Kasumi-1 (cell line): ENCODE data around the gene DIPK2B.
A peak's percentile ranks its signal among the peaks of the same experiment; 100 is the strongest.

Experiments used
- DNase-seq, 2 experiments: peaks; one replicate each; lab custom pipeline; 2025; lab: John Stamatoyannopoulos, UW

DIPK2B gene, protein sequence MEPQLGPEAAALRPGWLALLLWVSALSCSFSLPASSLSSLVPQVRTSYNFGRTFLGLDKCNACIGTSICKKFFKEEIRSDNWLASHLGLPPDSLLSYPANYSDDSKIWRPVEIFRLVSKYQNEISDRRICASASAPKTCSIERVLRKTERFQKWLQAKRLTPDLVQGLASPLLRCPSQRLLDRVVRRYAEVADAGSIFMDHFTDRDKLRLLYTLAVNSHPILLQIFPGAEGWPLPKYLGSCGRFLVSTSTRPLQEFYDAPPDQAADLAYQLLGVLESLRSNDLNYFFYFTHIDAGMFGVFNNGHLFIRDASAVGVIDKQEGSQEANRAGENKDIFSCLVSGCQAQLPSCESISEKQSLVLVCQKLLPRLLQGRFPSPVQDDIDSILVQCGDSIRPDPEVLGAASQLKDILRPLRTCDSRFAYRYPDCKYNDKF

DNA sequence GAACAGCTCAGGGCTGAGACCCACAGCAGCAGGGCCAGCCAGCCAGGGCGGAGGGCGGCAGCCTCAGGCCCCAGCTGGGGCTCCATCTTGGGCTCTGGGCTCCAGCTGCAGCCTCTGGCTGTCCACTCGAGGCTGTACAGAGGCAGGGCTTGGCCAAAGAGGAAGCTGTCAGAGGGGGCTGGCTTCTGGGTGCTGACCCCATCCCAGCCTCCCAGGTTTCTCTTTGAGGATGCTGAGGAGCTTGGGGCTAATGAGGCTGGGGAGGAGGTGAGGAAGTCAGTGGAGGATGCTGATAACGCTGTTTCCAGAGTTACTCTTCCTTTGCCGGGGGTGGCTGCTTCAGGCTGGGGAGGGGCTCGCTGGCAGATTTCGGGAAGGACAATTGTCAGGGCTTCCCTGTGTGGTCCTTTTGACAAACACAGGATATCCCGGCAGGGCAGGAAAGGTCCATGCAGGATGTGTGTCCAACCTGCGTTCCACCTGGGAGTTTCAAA is at the start of gene DIPK2B:
DIPK2B (minus strand) TSS at position 136 of the 494 bp plus-strand sequence; CDS start at position 86, 50 bp downstream.
- no peak for DNase-seq

GRCh38 chrX:45240301-45240700 is 39.6 kb upstream of the DIPK2B start:
- DNase-seq = peak; percentile 4 to 32

- DNase-seq = no peak
These were observed 37.8 kb upstream of the DIPK2B start for GRCh38 chrX:45238489-45238888.

- peak in 1 of 2 experiments; percentile 20 for DNase-seq
These were observed 32.9 kb upstream of the DIPK2B start for GRCh38 chrX:45233531-45233930.

GRCh38 chrX:45232139-45232538 is 31.5 kb upstream of the DIPK2B start:
- DNase-seq = peak; percentile 63 to 66

GRCh38 chrX:45230410-45230809 is 29.7 kb upstream of the DIPK2B start:
- DNase-seq = peak; percentile 41 to 53

- DNase-seq = no peak
These were observed 28.7 kb upstream of the DIPK2B start for GRCh38 chrX:45229348-45229747.

DNA sequence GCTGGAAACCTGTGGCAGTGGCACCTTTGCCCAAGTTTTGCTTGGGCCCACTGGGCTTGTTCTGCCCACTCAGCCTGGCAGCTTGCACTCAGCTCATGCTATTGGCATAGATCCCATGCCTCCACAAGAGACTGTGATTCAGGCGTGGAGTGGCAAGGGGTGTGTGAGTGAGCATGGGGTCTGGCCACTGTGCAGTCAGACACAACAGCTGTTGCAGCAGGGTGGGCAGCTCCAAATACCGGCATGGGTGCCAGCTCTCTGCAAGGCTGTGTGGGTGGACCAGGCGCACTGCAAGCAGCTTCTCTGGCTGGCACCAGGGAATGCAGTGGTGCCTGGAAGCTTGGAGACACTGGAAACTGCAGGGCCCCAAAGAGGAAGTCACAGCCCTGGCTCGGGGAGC is 27.4 kb upstream of the DIPK2B start:
- DNase-seq = no peak

GRCh38 chrX:45208121-45208856 is 7.6 kb upstream of the DIPK2B start:
- DNase-seq = no peak

DNA sequence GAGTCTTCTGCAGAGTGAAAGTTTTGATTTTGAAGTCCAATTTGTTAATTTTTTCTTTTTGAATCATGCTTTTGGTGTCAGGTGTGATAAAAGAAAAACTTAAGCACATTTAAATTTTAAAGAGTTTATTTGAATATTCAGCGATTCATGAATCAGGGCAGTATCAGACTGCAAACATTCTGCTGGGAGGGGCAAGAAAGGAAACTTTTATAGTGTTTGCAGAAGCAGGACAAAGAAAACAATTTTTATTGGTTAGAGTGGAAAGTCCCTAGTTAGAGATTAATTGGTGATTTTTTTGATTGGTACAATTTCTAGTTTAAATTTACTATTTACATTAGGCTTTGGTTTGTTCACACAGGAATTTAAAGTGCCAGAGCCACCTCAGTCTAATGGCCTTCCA is 1.5 kb upstream of the DIPK2B start:
- DNase-seq = no peak

DNA sequence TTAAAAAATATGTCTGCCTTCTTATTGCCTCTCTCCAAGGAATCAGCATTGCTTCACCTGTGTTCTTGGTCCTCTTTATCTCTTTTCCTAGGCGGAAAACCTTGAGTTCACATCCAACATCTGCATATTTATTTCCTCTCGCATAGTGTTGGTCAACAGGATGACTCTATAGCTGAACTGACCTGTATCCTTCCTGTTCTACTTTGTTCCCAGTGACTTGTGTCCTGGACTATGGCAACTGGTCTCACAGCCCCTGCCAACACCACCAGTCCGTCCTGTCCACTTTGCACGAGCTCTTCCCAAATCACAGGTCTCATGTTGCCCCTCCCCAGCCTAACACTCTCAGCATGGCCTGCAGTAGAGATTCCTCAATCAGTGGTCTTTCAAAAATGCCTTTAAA is 2.0 kb downstream of the DIPK2B start:
- no peak for DNase-seq

GRCh38 chrX:45198301-45198700 is 2.4 kb downstream of the DIPK2B start:
- peak; percentile 20 to 36 for DNase-seq

DNA sequence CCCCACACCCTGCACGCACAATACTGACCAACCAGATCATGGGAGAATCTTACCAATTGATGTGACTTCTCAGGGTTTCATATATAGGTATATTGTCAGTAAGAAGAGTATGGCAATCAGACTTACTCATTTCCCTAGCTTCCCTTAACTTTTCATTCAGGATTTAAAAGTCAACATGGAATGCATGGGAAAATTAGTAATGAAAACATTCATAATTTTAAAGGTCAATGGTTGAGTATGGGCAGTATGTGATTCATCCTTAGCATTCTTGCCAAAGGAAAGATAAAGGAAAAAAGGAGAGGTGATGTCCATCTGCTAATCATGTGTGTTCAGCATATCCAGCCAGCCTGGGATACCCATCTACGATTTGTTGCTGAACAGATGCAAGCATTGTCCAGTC is 4.0 kb downstream of the DIPK2B start:
- DNase-seq = no peak

DNA sequence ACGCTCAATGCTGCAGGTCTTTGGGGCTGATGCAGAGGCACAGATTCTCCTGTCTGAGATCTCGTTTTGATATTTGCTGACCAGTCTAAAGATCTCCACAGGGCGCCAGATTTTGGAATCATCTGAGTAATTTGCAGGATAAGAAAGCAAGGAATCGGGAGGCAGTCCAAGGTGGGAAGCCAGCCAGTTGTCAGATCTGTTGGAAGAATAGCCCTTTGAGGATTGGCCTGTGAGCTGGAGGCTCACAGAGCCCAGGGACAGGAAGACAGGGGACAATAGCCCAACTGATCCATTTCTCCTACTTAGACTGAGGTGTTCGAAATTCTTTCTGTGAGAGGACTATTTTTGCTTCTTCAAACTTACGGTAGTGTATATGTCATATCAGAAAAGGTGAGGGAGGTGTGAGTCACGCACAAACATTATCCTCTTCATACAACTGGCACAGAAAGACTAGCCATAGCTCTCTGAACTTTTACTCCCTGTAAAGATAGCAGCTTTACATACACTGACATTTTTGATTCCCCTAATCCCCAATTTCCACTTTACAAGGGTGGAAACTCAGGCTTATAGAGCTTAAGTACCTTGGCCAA is 8.8 kb downstream of the DIPK2B start:
- DNase-seq = no peak

- DNase-seq = peak; percentile 64 to 71
These were observed 9.3 kb downstream of the DIPK2B start for GRCh38 chrX:45191383-45191782.

DNA sequence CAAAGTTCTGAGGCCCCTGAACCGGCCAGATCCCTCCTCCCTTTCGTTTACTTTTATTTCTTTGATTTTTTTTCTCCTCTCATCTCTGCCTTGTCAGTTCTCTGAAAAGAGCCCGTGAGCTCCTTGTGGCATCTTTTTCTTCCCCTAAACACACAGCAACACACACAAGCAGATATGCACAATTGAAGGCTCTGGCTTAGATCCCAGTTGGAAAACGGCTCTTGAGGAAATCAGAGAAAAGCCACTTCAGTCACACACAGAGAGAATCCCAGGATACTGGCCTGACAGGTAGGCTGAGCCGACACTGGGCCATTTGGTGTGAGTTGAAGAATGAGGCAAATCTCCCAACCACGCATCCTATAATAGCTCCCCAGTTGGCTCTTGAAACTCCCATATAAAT is 12.9 kb downstream of the DIPK2B start:
- no peak for DNase-seq

GRCh38 chrX:45186643-45187026 is 14.0 kb downstream of the DIPK2B start:
- no peak for DNase-seq

DNA sequence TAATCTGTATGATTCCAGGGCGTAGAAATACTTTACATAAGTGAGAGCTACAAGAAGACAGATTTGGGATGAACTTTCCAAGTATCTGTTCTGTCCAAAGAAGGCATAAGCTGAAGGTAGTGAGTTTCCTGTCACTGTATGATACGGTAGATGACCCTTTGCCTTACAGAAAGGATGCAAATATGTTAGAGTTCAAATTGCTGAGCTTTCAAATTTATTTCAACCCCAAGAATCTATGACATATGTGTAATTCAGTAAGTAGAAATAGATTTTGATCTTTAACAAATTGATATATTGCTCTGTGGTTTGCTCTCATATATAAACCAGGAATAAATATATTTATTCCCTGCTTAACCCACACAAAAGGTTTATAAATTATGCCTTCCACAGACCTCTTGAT is 16.5 kb downstream of the DIPK2B start:
- no peak for DNase-seq

DNA sequence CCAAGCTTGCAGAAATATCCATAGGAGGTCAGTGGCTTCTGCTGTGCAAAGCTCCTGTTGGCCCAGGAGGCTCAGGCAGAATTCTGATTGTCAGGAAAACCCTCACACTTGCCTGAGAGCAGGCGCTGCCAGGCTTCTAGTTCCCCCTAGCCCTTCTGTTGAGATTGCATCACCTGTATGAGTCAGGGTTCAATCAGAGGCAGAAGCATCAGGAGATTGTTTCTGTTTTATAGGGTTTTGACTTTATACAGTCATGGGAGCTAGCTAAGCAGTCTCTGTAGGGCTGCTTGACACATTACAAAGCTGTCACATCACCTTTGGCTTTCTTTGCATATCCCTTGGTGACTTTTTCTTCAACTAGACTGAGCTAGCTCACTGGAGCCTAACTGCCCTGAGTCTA is 27.8 kb downstream of the DIPK2B start:
- no peak for DNase-seq

DNA sequence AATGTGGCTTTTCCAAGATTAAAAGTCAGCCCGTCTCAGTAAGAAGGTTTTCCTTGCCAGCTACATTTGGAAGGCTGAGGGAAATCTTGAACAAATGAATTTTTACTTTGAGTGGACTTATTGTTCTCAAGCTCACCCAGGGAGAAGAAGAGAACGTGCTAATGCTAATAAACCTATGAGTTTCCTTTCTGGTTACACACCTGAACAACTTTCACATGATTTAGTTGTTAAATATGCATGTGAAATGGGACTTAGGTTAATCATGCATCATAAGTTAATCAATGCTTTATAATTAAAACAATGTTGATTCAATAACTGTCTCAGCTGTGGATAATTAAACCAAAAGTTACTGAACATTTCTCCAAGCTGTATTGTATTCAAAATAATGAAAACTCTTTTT is 33.9 kb downstream of the DIPK2B start:
- DNase-seq = no peak

DNA sequence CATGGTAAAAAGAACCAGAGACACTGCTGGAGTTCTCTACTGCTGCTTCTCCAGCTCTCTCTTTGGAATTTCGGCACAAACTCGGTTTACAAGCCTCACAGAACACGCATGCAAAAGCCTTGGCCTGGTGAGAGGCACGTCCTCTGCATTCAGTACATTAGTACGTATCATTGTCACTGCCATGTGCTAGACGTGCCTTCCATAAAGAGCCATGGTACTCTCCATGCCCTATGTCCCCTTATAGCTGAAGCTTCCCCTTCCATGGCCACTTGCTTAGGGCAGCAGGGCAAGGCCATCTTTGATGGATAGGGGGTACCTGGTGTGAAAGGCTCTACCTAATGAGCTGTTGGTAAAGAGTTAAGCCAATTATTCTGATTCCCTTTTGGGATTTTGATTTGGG is 35.0 kb downstream of the DIPK2B start:
- DNase-seq = no peak

DNA sequence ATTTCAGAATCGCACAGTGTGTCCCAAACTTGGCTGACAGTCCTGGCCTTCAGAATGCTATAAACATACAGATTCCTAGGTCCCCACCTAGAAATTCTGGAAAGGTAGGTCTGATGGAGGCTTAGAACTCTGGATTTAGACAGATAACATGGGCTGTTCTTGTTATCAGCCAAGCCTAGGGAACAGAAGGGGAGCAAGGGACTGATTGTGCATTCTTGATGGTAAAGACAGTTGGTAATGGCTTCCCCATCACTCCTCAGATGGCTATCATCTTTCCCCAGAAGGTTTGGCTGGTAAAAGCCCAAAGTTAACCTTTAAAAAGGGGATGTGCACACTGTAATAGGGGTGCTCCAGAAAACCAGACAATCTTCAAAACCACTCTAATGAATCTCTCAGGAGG is 35.7 kb downstream of the DIPK2B start:
- no peak for DNase-seq
